Kidney glomerular epithelial cell (primary cell): ENCODE data around the gene C18orf32.
"Not testable (repeated sequence)": the region's sequence is repeated elsewhere in the genome, so short reads cannot be mapped to it uniquely, and the experiment has no call there.

ENCODE experiments used
- DNase-seq: peaks from one replicate; lab custom pipeline; 2025; lab: John Stamatoyannopoulos, UW

Gene C18orf32

GRCh38 chr18:49486953-49487710, at the start of gene C18orf32:
C18orf32 (minus strand) TSS chr18:49487234; CDS start chr18:49483748, 3,486 bp downstream.
- DNase-seq, result peak; percentile 82

- DNase-seq, result no peak
Observed at GRCh38 chr18:49534846-49535601, 48.0 kb upstream of the C18orf32 start.

DNA sequence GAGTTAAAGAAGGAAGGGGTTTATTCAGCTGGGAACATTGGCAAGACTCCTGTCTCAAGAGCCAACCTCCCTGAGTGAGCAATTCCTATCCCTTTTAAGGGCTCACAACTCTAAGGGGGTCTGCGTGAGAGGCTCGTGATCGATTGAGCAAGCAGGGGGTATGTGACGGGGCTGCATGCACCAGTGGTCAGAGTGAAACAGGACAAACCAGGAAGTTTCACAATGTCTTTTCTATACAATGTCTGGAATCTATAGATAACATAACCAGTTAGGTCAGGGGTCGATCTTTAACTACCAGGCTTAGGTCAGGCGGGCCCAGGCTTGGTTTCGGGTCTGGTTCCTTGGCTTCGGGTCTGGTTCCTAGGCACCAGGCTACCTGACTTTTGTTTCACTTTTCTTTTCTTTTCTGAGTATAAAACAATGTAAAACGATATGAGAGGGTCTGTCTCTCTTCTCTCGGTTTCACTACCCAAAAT, 44.7 kb upstream of the C18orf32 start:
- no peak for DNase-seq

DNA sequence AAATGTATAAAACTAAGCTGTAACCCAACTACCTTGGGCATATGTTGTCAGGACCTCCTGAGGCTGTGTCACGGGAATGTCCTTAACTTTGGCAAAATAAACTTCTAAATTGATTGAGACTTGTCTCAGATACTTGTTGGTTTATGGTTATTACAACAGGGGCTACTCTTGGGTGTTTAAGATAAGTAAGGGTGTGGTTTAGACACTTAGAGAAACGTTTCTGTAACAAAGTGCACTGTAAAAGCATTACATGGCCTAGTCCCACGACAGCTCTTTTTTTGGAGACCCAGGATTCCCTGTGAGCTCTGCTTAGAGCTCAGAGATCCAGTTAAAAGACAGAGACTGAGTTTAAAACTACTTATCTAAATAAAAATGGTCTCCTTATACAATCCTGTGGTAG, 42.6 kb upstream of the C18orf32 start:
- no peak for DNase-seq

- DNase-seq, result no peak
Observed at GRCh38 chr18:49527631-49528327, 40.7 kb upstream of the C18orf32 start.

DNA sequence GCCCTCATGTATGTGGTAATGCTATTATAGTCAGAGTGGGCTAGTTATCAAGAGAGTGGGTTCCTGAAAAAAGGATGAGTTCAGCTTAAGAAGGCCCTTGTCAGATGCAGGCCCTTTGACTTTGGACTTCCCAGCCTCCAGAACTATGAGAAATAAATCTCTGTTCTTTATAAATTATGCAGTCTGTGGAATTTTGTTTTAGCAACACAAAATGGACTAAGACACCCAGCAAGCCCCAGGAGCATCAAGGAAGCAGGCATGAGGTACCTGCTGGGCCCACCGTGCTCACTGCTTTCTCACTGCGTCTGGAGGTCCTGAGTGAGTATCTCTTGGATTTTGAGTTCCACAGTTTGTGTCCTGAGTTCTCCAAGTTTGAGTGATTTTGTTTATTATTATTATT, 38.9 kb upstream of the C18orf32 start:
- DNase-seq, result no peak

- DNase-seq, result no peak
Observed at GRCh38 chr18:49524951-49525350, 37.9 kb upstream of the C18orf32 start.

GRCh38 chr18:49524349-49524748, 37.3 kb upstream of the C18orf32 start:
- no peak for DNase-seq

DNA sequence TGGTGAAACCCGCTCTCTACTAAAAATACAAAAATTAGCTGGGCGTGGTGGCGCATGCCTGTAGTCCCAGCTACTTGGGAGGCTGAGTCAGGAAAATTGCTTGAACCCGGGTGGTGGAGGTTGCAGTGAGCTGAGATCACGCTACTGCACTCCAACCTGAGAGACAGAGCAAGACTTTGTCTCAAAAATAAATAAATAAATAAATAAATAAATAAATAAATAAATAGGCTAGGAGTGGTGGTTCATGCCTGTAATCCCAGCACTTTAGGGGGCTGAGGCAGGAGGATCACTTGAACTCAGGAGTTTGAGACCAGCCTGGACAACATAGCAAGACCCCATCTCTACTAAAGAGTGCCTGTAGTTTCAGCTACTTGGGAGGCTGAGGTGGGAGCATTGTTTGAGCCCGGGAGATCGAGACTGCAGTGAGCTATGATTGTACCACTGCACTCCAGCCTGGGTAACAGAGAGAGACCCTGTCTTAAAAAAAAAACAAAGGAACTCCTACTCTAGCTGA, 36.6 kb upstream of the C18orf32 start:
- DNase-seq, result not testable (repeated sequence)

GRCh38 chr18:49521216-49521835, 34.3 kb upstream of the C18orf32 start:
- DNase-seq, result no peak

DNA sequence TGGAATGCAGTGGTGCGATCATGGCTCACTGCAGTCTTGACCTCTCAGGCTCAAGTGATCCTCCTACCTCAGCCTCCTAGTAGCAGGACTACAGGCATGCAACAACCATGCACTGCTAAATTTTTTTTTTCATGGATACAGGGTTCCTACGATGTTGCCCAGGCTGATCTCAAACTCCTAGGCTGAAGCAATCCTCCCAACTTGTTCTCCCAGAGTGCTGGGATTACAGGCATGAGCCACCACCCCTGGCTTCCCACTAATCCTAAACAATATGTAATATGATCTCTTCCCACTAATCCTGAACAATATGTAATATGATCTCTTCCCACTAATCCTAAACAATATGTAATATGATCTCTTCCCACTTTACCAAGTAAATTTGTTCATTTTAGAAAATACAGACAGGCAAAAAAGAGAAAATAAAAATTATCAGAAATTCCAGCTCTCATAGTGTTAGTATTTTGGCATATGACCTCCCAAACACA, 33.7 kb upstream of the C18orf32 start:
- DNase-seq, result no peak

DNA sequence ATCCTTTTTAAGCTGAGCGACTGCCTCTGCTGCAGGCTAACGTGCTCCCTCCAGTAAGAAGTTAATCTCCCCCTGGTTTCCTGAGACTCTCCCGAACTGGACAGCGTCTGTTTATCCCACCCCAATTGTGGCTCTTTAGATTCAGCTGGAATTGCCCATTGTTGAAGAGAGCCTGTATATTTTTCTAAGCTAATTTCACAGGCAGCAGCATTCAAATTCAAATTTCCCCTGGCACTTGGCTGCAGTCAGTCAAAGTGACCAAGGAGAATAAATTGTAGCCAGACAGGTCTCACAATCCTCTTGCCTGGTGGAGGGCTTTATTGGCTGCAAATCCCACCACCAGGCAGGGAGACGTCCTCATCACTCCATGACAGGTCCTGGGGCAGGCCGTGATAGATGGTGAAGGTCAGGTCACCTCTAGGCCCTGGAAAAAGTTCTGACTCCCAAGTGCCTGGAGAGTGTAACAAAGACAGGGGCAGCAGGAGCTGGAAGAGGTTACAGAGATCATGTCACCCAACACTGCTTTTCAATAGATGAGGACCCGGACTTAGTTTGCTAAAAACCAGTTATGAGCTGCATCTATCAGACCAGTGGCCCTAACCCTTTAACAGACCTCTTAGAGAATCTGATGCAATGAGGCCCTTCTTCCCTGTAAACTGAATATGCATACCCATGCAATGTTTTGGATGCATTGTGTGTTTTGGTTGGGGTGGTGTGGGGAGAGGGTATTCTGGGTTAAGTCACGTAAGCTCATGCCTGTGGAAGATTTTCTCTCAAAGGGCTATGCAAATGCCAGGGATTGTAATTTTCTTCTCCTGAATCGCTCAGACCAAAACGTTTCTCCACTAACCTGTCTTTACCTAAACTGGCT, 32.3 kb upstream of the C18orf32 start:
- DNase-seq, result no peak

DNA sequence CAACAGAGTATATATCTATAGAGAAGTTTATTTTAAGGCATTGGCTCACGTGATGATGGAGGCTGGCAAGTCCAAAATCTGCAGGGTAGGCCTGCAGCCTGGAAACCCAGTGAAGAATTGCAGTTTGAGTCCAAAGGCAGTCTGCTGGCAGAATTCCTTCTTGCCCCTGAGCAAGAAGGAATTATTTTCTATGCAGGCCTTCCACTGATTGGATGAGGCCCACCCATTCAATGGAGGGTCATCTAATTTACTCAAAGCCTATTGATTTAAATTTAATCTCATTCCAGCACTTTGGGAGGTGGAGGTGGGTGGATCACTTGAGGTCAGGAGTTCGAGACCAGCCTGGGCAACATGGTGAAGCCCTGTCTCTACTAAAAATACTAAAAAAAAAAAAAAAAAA, 30.4 kb upstream of the C18orf32 start:
- no peak for DNase-seq

DNA sequence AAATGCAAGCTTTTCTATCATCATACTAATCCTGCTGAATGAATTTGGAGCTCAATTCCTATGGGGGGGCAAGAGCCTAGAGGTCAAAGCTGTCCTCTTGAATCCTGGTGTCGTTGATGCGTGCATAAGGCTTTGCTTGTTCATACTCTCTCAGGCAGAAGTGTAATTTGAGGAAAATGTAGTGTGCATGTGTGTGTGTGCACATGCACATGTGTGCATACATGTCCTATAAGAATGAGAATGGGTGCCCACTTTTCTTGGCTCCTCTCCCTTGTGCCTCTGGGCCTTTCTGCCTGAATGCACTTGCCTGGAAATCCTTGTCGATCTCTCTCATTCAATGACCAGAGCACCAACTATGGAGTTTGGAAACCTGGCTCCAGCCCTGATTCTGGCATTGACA, 28.5 kb upstream of the C18orf32 start:
- no peak for DNase-seq

GRCh38 chr18:49515003-49515402, 28.0 kb upstream of the C18orf32 start:
- DNase-seq, result not testable (repeated sequence)

GRCh38 chr18:49514577-49514976, 27.5 kb upstream of the C18orf32 start:
- DNase-seq, result no peak

GRCh38 chr18:49512876-49513275, 25.8 kb upstream of the C18orf32 start:
- not testable (repeated sequence) for DNase-seq

- DNase-seq, result peak; percentile 32
Observed at GRCh38 chr18:49510393-49511115, 23.5 kb upstream of the C18orf32 start.

DNA sequence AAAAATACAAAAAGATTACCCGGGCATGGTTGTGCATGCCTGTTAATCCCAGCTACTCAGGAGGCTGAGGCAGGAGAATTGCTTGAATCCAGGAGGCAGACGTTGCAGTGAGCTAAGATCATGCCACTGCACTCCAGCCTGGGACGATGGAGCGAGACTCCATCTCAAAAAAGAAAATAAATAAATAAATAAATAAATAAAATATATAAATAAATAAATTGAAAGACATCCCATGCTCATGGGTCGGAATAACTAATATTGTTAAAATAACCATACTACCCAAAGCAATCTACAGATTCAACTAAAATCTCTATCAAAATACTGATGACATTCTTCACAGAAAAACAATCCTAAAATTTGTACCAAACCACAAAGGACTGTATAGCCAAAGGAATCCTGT, 19.4 kb upstream of the C18orf32 start:
- not testable (repeated sequence) for DNase-seq

GRCh38 chr18:49503931-49504330, 16.9 kb upstream of the C18orf32 start:
- no peak for DNase-seq
